ENCODE data around the gene SERINC2. TPM values are rescaled to one million over a fixed set of nuclear protein-coding genes. Genes with fewer than 3 reads are reported as not detected.

SERINC2 gene
- polyA plus RNA-seq, 2 of the 4 experiments (the other 2 are of a cell fraction): 6.0 to 16.3 TPM

- peaks cover 10% of the 10 kb centered on the region for H3K9me3 ChIP-seq
- 55% methylated on average over 3 of the region's 3 CpGs for WGBS (ENCODE audit: missing lambda C conversion rate)
- H3K27ac ChIP-seq: no peak overlapping the region
- TF ChIP-seq HMGXB4 (CRISPR knock-in tag; IDR thresholded peaks at IDR 0.05; ENCODE audit: borderline replicate concordance) (no peak), HEYL (CRISPR knock-in tag; IDR thresholded peaks at IDR 0.05) (no peak), CHD4 (IDR thresholded peaks at IDR 0.05; ENCODE audit: borderline replicate concordance) (no peak), CEBPB (IDR thresholded peaks at IDR 0.05) (no peak), NFE2L2 (conservative IDR thresholded peaks at IDR 0.05; ENCODE audit: low read length) (no peak), HOXB5 (CRISPR knock-in tag; IDR thresholded peaks at IDR 0.05) (no peak), HOXA7 (CRISPR knock-in tag; IDR thresholded peaks at IDR 0.05) (no peak), JUN (IDR thresholded peaks at IDR 0.05) (no peak), POLR2AphosphoS2 (conservative IDR thresholded peaks at IDR 0.05; ENCODE audit: low read length) (no peak), KDM5A (IDR thresholded peaks at IDR 0.05) (no peak), CBX8 (IDR thresholded peaks at IDR 0.05) (no peak)
- FAIRE-seq: no peak
- ChIA-PET CTCF (interaction anchor here (0.6 kb wide), 1 partner anchor 250 kb away, joined by 3 read pairs; no protein-coding TSS in a partner anchor), POLR2A (no interaction called here)
- no peak for ATAC-seq
- no peak for DNase-seq (ENCODE audit: low read depth in 1 of 2, low spot score in 1 of 2)
- H3K4me2 ChIP-seq: no peak overlapping the region
- H3K4me1 ChIP-seq: peaks cover 4% of the 10 kb centered on the region
- no peak overlapping the region for H3K4me3 ChIP-seq
These were observed 26.3 kb downstream of the SERINC2 start for GRCh38 chr1:31439276-31439675.

DNA sequence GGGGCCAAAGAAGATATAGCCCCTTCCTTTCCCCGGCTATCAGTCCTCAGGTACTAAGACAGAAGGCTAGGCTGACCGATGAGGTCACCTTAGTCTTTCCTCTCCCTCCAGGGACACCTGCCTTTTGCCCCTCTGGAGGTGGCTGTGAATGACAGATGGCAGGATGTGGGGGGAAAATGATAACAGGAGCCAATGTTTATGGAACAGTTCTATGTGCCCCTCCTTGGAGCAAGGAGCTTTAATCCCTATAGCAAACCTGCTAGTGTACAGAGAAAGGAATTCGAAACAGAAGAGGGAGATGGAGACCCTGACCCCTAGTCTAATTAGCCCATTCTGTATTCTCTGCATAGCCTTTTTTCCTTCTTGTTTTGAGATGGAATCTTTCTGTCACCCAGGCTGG, 28.1 kb downstream of the SERINC2 start:
- CTCF ChIA-PET: interaction anchor here (0.9 to 1.3 kb wide), 2 partner anchors 19 to 108 kb away, joined by 3 read pairs; no protein-coding TSS in a partner anchor
- 55% methylated on average over 3 of the region's 3 CpGs for WGBS (ENCODE audit: missing lambda C conversion rate)

More for the DNA sequence above, 28.1 kb downstream of the SERINC2 start:
- Histone ChIP-seq H3K27ac (peak overlapping the region in 1 of 2 experiments; percentile 37; a peak in 2 of 6 replicates), H3K4me2 (no peak overlapping the region), H3K9me3 (peaks cover 11% of the 10 kb centered on the region), H3K4me3 (no peak overlapping the region), H3K4me1 (peaks cover 19% of the 10 kb centered on the region)
- TF ChIP-seq RFX5 (IDR thresholded peaks at IDR 0.05) (no peak), NR3C1 (IDR thresholded peaks at IDR 0.05) (no peak), CBX8 (IDR thresholded peaks at IDR 0.05) (no peak), MYC (IDR thresholded peaks at IDR 0.05; ENCODE audit: borderline replicate concordance, low read length) (no peak), HEYL (CRISPR knock-in tag; IDR thresholded peaks at IDR 0.05) (no peak), RARB (CRISPR knock-in tag; IDR thresholded peaks at IDR 0.05) (no peak), RNF2 (IDR thresholded peaks at IDR 0.05; ENCODE audit: borderline replicate concordance, low read depth) (no peak), CBX2 (IDR thresholded peaks at IDR 0.05; ENCODE audit: borderline replicate concordance, low read depth) (no peak), GATA3 (IDR thresholded peaks at IDR 0.05; ENCODE audit: borderline replicate concordance) (no peak), HOXB5 (CRISPR knock-in tag; IDR thresholded peaks at IDR 0.05) (no peak), USF2 (IDR thresholded peaks at IDR 0.05) (no peak), ZFP36 (IDR thresholded peaks at IDR 0.05; ENCODE audit: borderline replicate concordance, partially characterized antibody) (no peak), PHF8 (IDR thresholded peaks at IDR 0.05; ENCODE audit: borderline replicate concordance, low read depth) (no peak), ELK1 (IDR thresholded peaks at IDR 0.05; ENCODE audit: low read depth, low read length) (no peak), RCOR1 (IDR thresholded peaks at IDR 0.05; ENCODE audit: low read depth, low read length) (no peak), TFCP2L1 (CRISPR knock-in tag; IDR thresholded peaks at IDR 0.05) (no peak)
- TF ChIP-seq, protein P1, sequence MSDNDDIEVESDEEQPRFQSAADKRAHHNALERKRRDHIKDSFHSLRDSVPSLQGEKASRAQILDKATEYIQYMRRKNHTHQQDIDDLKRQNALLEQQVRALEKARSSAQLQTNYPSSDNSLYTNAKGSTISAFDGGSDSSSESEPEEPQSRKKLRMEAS (IDR thresholded peaks at IDR 0.05): no peak
- TF ChIP-seq, protein P2, sequence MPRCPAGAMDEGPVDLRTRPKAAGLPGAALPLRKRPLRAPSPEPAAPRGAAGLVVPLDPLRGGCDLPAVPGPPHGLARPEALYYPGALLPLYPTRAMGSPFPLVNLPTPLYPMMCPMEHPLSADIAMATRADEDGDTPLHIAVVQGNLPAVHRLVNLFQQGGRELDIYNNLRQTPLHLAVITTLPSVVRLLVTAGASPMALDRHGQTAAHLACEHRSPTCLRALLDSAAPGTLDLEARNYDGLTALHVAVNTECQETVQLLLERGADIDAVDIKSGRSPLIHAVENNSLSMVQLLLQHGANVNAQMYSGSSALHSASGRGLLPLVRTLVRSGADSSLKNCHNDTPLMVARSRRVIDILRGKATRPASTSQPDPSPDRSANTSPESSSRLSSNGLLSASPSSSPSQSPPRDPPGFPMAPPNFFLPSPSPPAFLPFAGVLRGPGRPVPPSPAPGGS (IDR thresholded peaks at IDR 0.05): no peak
- ATAC-seq (no peak), FAIRE-seq (no peak), DNase-seq (ENCODE audit: low read depth in 1 of 2, low spot score in 1 of 2) (no peak)
- POLR2A ChIA-PET: no interaction called here
